ENCODE results near the gene ATP2B1.
"Not testable (repeated sequence)": the region's sequence is repeated elsewhere in the genome, so short reads cannot be mapped to it uniquely, and the experiment has no call there.

Gene ATP2B1

GRCh38 chr12:89708565-89709156 lies at the start of gene ATP2B1:
Gene ATP2B1, minus strand, starts transcription at chr12:89708838. Its CDS starts 52,952 bp downstream, at chr12:89655886.
- DNase-seq, result peak; percentile 85
- in situ Hi-C loops (cut with MboI; ENCODE audit: low pct_unique_long_range_greater_than_20kb, low sequenced_read_pairs), result no loop called here

- in situ Hi-C loops (cut with MboI; ENCODE audit: low pct_unique_long_range_greater_than_20kb, low sequenced_read_pairs); DNase-seq: not testable (repeated sequence)
Observed at GRCh38 chr12:89757987-89758386, 49.3 kb upstream of the ATP2B1 start.

GRCh38 chr12:89756585-89757398 lies 48.2 kb upstream of the ATP2B1 start:
- in situ Hi-C loops (cut with MboI; ENCODE audit: low pct_unique_long_range_greater_than_20kb, low sequenced_read_pairs), result no loop called here
- DNase-seq, result peak; percentile 97

GRCh38 chr12:89756194-89756584 lies 47.6 kb upstream of the ATP2B1 start:
- peak; percentile 63 for DNase-seq
- in situ Hi-C loops (cut with MboI; ENCODE audit: low pct_unique_long_range_greater_than_20kb, low sequenced_read_pairs), result no loop called here

GRCh38 chr12:89753997-89754396 lies 45.4 kb upstream of the ATP2B1 start:
- in situ Hi-C loops (cut with MboI; ENCODE audit: low pct_unique_long_range_greater_than_20kb, low sequenced_read_pairs), result no loop called here
- DNase-seq, result no peak

GRCh38 chr12:89752341-89752740 lies 43.7 kb upstream of the ATP2B1 start:
- DNase-seq, result no peak

GRCh38 chr12:89750389-89751351 lies 42.0 kb upstream of the ATP2B1 start:
- in situ Hi-C loops (cut with MboI; ENCODE audit: low pct_unique_long_range_greater_than_20kb, low sequenced_read_pairs), result no loop called here
- no peak for DNase-seq

More at GRCh38 chr12:89752341-89752740, 43.7 kb upstream of the ATP2B1 start:
- in situ Hi-C loops (cut with MboI; ENCODE audit: low pct_unique_long_range_greater_than_20kb, low sequenced_read_pairs), result no loop called here

GRCh38 chr12:89748791-89749190 lies 40.2 kb upstream of the ATP2B1 start:
- no peak for DNase-seq
- in situ Hi-C loops (cut with MboI; ENCODE audit: low pct_unique_long_range_greater_than_20kb, low sequenced_read_pairs), result no loop called here

- in situ Hi-C loops (cut with MboI; ENCODE audit: low pct_unique_long_range_greater_than_20kb, low sequenced_read_pairs), result no loop called here
- DNase-seq, result no peak
Observed at GRCh38 chr12:89745286-89745685, 36.6 kb upstream of the ATP2B1 start.

- DNase-seq, result peak; percentile 18
- in situ Hi-C loops (cut with MboI; ENCODE audit: low pct_unique_long_range_greater_than_20kb, low sequenced_read_pairs), result no loop called here
Observed at GRCh38 chr12:89742337-89743022, 33.8 kb upstream of the ATP2B1 start.

GRCh38 chr12:89740943-89741342 lies 32.3 kb upstream of the ATP2B1 start:
- in situ Hi-C loops (cut with MboI; ENCODE audit: low pct_unique_long_range_greater_than_20kb, low sequenced_read_pairs), result no loop called here
- DNase-seq, result no peak

GRCh38 chr12:89736995-89737394 lies 28.4 kb upstream of the ATP2B1 start:
- in situ Hi-C loops (cut with MboI; ENCODE audit: low pct_unique_long_range_greater_than_20kb, low sequenced_read_pairs), result no loop called here
- no peak for DNase-seq

- in situ Hi-C loops (cut with MboI; ENCODE audit: low pct_unique_long_range_greater_than_20kb, low sequenced_read_pairs), result no loop called here
- DNase-seq, result peak; percentile 93
Observed at GRCh38 chr12:89733579-89734201, 25.1 kb upstream of the ATP2B1 start.

GRCh38 chr12:89732522-89732921 lies 23.9 kb upstream of the ATP2B1 start:
- no peak for DNase-seq
- in situ Hi-C loops (cut with MboI; ENCODE audit: low pct_unique_long_range_greater_than_20kb, low sequenced_read_pairs), result no loop called here

- in situ Hi-C loops (cut with MboI; ENCODE audit: low pct_unique_long_range_greater_than_20kb, low sequenced_read_pairs), result no loop called here
- no peak for DNase-seq
Observed at GRCh38 chr12:89731614-89732013, 23.0 kb upstream of the ATP2B1 start.

GRCh38 chr12:89731089-89731488 lies 22.5 kb upstream of the ATP2B1 start:
- no peak for DNase-seq
- in situ Hi-C loops (cut with MboI; ENCODE audit: low pct_unique_long_range_greater_than_20kb, low sequenced_read_pairs), result no loop called here

GRCh38 chr12:89729946-89730459 lies 21.4 kb upstream of the ATP2B1 start:
- DNase-seq, result no peak
- in situ Hi-C loops (cut with MboI; ENCODE audit: low pct_unique_long_range_greater_than_20kb, low sequenced_read_pairs), result no loop called here

- DNase-seq, result no peak
- in situ Hi-C loops (cut with MboI; ENCODE audit: low pct_unique_long_range_greater_than_20kb, low sequenced_read_pairs), result no loop called here
Observed at GRCh38 chr12:89723276-89723675, 14.6 kb upstream of the ATP2B1 start.

Measured in KBM-7 (cell line).